Umbilical cord (tissue), 2 donors: ENCODE data around the gene PCSK5. TPM values are rescaled to one million over a fixed set of nuclear protein-coding genes. Genes with fewer than 3 reads are reported as not detected.

Experiments used
- DNase-seq: peaks from one replicate; pipeline ENCODE4 v3.0.0-alpha.2; 2015; ENCODE audit warnings: low spot score
- total RNA-seq: library from RNA; depleted of rRNA; stranded (reverse); fragments of >200 nt; gene quantifications from one replicate; pipeline ENCODE4 v1.2.3, GENCODE V29; 2014; ENCODE audit warnings: low replicate concordance; ENCODE audit not compliant: insufficient read depth

PCSK5 gene
- total RNA-seq, 1 donor from 2014 or later: 15.9 TPM

DNA sequence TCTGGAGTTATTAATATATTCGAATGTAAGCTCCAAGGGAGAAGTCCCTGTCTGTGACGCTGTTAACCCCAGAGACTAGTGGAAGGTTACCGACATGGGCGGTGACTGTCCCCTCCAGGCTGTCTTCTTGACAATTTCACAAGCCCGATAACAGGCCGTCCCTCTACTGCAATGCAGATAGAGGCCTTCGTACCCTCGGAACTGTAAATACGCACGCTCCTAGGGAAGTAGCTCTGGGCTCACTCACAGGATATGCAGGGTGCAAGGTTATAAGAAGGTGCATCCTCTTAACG is 504.4 kb downstream of the PCSK5 start:
- DNase-seq: no peak

DNA sequence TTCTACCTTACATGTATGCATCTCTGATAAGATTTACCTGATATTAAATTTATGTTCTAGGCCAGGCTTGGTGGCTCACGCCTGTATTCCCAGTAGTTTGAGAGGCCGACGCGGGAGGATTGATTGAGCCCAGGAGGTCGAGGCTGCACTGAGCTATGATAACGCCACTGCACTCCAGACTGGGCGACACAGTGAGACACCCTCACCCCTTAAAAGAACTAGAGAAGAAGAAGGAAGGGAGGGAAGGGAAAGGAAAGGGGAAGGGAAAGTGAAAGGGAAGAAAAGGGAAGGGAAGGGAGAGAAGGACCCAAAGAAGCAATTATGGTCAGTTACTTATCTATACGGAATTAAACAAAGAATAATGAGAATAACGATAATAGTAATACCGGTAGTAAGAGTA is 504.9 kb downstream of the PCSK5 start:
- no peak for DNase-seq

GRCh38 chr9:76396144-76396543 is 505.7 kb downstream of the PCSK5 start:
- no peak for DNase-seq

DNA sequence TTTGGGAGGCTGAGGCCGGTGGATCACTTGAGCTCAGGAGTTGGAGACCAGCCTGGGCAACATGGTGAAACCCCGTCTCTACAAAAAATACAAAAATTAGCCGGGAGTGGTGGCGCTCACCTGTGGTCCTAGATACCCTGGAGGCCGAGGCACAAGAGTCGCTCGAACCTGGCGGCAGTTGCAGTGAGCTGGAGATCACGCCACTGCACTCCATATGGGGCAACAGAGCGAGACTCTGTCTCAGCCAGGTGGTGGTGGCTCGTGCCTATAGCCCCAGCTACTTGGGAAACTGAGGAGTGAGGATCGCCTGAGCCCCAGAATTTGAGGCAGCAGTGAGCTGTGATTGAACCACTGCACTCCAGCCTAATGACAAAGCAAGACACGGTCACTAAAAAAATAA is 506.1 kb downstream of the PCSK5 start:
- DNase-seq: no peak

DNA sequence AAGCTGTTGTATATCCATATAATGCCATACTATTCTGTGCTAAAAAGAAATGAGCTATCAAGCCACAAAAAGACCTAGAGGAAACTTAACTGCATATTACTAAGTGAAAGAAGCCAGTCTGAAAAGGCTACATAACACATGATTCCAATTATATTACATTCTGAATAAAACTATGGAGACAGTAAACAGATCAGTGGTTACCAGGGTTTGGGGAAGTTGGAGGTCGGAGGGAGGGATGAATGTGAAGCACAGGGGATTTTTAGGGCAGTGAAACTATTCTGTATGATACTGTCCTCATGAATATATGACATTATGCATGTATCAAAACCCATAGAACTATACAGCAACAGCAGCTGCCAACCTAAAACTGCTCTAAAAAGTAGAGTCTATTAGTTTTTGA is 509.4 kb downstream of the PCSK5 start:
- no peak for DNase-seq

- DNase-seq: no peak
These were observed 510.1 kb downstream of the PCSK5 start for GRCh38 chr9:76400534-76401096.

DNA sequence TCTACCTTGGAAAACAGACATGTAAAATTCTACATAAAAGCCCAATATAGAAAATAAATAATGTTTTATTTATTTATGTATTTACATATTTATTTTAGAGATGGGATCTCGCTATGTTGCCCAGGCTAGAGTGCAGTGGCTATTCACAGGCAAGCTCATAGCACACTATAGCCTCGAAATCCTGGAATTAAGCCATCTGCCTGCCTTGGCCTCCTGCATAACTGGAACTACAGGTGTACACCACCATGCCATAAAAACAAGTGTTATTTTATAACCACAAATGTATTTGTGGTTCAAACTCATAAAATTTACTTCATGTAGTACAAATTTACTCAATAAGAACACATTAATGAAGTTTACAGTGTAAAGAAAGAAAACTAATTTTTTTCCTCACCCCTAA is 510.7 kb downstream of the PCSK5 start:
- no peak for DNase-seq

DNA sequence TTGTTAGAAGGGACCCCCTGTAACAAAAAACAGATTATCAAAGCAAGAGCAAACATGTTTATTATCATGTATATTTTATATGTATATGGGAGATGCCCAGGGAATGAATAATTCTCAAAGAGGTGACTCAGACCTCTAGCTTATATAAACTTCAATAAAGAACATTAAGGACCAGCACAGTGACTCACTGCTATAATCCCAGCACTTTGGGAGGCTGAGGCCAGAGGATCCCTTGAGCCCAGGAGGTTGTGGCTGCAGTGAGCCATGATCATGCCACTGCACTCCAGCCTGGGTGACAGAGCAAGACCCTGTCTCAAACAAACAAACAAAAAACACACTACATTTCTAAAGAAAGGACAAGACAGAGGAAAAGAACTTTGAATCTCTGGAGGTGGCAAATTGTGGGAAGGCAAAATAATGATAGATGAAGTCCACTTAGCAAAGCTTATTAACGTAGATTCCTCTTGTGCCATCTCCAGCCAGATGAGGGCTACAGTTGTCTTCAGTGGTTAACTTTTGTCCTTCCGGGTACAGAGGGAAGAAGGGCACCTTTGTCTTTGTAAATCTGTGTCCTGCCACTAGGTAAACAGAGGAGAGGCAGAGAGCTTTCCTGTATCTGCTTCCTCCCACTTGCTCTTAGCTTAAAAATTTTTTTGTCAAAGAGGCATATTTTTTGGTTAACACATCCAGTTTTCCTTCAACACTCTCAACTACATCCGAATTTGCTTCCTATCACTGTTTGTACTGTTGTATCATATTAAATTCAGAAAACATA is 511.3 kb downstream of the PCSK5 start:
- DNase-seq: no peak

GRCh38 chr9:76403352-76403751 is 512.9 kb downstream of the PCSK5 start:
- peak; percentile 74 for DNase-seq

DNA sequence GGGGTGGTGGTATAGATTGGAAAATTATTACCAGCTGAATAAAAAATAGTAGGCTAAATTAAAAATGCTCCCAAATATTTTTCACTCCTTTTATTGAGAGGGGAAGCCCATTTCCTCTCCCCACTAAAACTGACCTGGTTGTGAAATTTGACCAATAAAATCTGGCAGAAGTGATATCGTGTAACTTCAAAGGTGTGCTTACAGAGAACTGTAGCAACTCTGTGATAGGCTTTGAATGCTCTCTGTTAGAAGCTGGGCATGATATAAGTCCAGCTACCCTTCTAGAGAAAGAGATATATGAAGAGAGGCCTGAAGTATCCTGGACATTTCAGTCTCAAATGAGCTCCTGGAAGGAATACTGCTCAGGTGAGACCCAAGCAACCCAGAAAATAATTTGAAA is 513.9 kb downstream of the PCSK5 start:
- no peak for DNase-seq

DNA sequence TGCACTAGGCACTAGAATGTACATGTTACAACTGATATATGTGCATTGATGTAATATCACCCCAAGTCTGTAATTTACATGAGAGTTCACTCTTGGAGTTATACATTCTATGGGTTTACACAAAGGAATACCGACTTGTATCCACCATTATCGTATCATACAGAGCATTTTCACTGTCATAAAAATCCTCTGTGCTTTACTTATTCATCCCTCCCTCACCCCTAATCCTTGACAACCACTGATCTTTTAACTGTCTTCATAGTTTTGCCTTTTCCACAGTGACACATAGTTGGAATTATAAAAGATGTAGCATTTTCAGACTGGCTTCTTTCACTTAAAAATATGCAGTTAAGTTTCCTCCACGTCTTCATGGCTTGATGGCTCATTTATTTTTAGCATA is 514.9 kb downstream of the PCSK5 start:
- DNase-seq: peak; percentile 53

- DNase-seq: no peak
These were observed 515.4 kb downstream of the PCSK5 start for GRCh38 chr9:76405868-76406267.
